ENCODE measurements around the gene RNF144A. TPM values are rescaled to one million over a fixed set of nuclear protein-coding genes. Genes with fewer than 3 reads are reported as not detected.
A peak's percentile ranks its signal among the peaks of the same experiment; 100 is the strongest.
"Not testable (repeated sequence)": the region's sequence is repeated elsewhere in the genome, so short reads cannot be mapped to it uniquely, and the experiment has no call there.

The RNF144A gene
- total RNA-seq, 1 donor from 2014 or later: 39.9 TPM

DNA sequence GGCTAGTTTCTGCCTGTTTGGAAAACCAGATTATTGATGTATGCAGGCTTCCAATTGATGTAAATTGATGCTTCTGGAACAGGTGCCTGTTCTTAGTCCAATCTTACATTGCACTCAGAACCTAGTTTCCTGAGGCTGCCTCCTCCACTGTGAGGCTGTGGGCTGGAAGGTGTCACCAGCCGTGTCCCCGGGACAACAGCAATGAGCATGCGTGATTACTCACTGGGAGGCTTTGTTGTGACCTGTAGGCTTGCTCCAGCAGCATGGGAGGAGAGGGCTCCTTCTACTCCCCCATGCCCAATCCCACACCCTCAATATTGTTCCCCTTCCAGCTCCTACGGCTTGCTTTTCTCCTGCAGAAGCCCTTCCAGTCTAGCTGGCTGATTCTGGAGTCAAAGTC lies 28.5 kb upstream of the RNF144A start:
- H3K27me3 Mint-ChIP-seq: no peaks in the 10 kb centered on the region
- no peak overlapping the region for H3K27ac Mint-ChIP-seq
- no peak overlapping the region for H3K4me3 Mint-ChIP-seq (ENCODE audit: low read depth)
- no peak for DNase-seq (ENCODE audit: low spot score, unreplicated experiment)
- TF ChIP-seq, protein P1, sequence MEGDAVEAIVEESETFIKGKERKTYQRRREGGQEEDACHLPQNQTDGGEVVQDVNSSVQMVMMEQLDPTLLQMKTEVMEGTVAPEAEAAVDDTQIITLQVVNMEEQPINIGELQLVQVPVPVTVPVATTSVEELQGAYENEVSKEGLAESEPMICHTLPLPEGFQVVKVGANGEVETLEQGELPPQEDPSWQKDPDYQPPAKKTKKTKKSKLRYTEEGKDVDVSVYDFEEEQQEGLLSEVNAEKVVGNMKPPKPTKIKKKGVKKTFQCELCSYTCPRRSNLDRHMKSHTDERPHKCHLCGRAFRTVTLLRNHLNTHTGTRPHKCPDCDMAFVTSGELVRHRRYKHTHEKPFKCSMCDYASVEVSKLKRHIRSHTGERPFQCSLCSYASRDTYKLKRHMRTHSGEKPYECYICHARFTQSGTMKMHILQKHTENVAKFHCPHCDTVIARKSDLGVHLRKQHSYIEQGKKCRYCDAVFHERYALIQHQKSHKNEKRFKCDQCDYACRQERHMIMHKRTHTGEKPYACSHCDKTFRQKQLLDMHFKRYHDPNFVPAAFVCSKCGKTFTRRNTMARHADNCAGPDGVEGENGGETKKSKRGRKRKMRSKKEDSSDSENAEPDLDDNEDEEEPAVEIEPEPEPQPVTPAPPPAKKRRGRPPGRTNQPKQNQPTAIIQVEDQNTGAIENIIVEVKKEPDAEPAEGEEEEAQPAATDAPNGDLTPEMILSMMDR (IDR thresholded peaks at IDR 0.05; ENCODE audit: unreplicated experiment): no peak
- H3K9me3 Mint-ChIP-seq (ENCODE audit: low read depth): no peaks in the 10 kb centered on the region
- no peaks in the 10 kb centered on the region for H3K36me3 Mint-ChIP-seq (ENCODE audit: insufficient read depth)
- no peaks in the 10 kb centered on the region for H3K4me1 Mint-ChIP-seq (ENCODE audit: low read depth)

DNA sequence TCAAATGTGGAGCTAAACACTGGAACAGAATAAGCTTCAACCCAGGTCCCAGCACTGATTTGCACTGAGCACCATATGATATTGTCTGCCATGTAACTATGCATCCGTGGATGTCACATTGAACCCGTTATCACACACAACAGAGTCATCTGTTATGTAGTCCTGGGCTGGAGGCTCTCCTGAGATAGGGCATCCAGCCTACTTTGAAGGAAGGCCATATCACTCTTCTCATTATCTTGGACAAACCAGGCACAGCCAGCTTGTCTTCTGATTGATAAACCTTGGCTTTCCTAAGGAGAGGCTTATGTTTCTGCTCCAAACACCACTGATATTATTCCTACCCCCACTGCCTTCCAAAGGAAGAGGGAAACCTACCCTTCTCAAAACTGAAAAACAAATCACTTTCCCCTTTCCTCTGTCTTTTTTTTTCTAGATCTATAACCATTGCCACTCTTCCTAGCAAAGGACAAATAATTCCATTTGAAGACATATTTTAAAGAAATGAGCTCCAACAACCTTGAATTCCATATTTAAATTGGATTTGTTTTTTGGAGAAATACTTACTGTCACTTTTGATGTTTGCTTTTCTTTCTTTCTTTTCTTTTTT lies 23.2 kb upstream of the RNF144A start:
- Mint-ChIP-seq H3K4me1 (ENCODE audit: low read depth) (no peaks in the 10 kb centered on the region), H3K36me3 (ENCODE audit: insufficient read depth) (no peaks in the 10 kb centered on the region), H3K27ac (no peak overlapping the region), H3K9me3 (ENCODE audit: low read depth) (no peaks in the 10 kb centered on the region), H3K4me3 (ENCODE audit: low read depth) (no peak overlapping the region), H3K27me3 (peaks cover 3% of the 10 kb centered on the region)
- no peak for DNase-seq (ENCODE audit: low spot score, unreplicated experiment)
- TF ChIP-seq, protein P1 (IDR thresholded peaks at IDR 0.05; ENCODE audit: unreplicated experiment): no peak

DNA sequence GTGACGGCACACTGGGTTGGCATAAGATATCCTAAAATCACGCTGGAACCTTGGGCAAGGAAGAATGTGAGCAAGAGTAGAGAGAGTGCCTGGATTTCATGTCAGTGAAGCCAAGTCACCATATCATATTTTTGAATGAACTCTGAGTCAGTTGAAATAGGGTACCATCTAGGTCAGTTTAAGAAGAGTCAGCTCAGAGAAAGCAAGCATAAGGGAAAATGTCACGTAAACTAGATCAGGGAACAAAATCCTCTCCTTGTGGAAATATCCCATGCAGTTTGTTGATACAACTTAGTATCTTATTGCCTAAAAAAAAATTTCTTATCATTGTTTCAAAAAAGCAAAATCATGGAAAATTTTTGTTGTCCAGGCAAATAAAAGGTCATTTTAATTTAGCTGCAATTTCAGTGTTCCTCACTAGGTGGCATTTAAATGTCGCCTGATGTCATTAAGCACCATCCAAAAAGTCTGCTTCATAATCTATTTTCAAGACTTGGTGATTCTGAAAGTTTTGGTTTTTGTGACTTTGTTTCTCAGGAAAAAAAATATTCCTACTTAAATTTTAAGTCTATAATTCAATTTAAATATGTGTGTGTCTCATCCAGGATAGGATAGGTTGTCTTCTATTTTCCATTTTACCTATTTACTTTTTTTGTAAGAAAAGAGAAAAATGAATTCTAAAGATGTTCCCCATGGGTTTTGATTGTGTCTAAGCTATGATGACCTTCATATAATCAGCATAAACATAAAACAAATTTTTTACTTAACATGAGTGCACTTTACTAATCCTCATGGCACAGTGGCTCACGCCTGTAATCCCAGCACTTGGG lies 20.1 kb upstream of the RNF144A start:
- TF ChIP-seq, protein P1 (IDR thresholded peaks at IDR 0.05; ENCODE audit: unreplicated experiment): peak; percentile 69
- H3K27ac Mint-ChIP-seq: no peak overlapping the region
- no peak overlapping the region for H3K4me3 Mint-ChIP-seq (ENCODE audit: low read depth)
- H3K9me3 Mint-ChIP-seq (ENCODE audit: low read depth): peaks cover 17% of the 10 kb centered on the region
- no peak for DNase-seq (ENCODE audit: low spot score, unreplicated experiment)
- no peaks in the 10 kb centered on the region for H3K4me1 Mint-ChIP-seq (ENCODE audit: low read depth)
- peaks cover 3% of the 10 kb centered on the region for H3K36me3 Mint-ChIP-seq (ENCODE audit: insufficient read depth)
- peaks cover 3% of the 10 kb centered on the region for H3K27me3 Mint-ChIP-seq

DNA sequence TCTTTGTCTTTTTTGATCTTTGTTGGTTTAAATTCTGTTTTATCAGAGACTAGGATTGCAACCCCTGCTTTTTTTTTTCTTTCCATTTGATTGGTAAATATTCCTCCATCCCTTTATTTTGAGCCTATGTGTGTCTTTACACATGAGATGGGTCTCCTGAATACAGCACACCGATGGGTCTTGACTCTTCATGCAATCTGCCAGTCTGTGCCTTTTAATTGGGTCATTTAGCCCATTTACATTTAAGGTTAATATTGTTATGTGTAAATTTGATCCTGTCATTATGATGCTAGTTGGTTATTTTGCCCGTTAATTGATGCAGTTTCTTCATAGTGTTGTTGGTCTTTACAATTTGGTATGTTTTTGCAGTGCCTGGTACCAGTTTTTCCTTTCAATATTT lies 14.6 kb upstream of the RNF144A start:
- not testable (repeated sequence) for H3K4me3 Mint-ChIP-seq (ENCODE audit: low read depth); H3K27me3 Mint-ChIP-seq; H3K27ac Mint-ChIP-seq; H3K4me1 Mint-ChIP-seq (ENCODE audit: low read depth); DNase-seq (ENCODE audit: low spot score, unreplicated experiment); H3K36me3 Mint-ChIP-seq (ENCODE audit: insufficient read depth)
- H3K9me3 Mint-ChIP-seq (ENCODE audit: low read depth): peaks cover 28% of the 10 kb centered on the region

DNA sequence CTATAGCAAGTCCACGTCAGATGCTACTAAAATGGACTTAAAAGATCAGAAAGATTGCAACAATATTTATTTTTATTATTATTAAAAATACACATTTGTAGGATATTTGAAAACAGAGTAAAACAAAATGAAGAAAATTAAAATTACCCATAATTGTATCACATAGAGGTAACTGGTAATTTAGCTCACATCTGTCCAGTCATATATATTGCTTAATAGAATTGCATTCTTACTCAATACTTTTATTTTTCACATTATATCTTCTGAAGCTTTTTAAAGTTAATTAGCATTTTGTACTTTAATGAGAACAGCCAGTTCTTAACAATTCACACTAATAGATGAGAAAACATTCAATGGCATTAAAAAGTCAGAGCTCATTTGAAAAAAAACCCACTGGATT lies 11.5 kb upstream of the RNF144A start:
- H3K4me1 Mint-ChIP-seq (ENCODE audit: low read depth): no peaks in the 10 kb centered on the region
- no peak overlapping the region for H3K4me3 Mint-ChIP-seq (ENCODE audit: low read depth)
- TF ChIP-seq, protein P1 (IDR thresholded peaks at IDR 0.05; ENCODE audit: unreplicated experiment): no peak
- DNase-seq (ENCODE audit: low spot score, unreplicated experiment): no peak
- no peak overlapping the region for H3K27ac Mint-ChIP-seq
- H3K9me3 Mint-ChIP-seq (ENCODE audit: low read depth): peaks cover 19% of the 10 kb centered on the region
- peaks cover 5% of the 10 kb centered on the region for H3K27me3 Mint-ChIP-seq
- H3K36me3 Mint-ChIP-seq (ENCODE audit: insufficient read depth): peaks cover 3% of the 10 kb centered on the region
